Progenitor cell of endocrine pancreas (in vitro differentiated cells): ENCODE measurements around the gene RBBP4. TPM values are rescaled to one million over a fixed set of nuclear protein-coding genes. Genes with fewer than 3 reads are reported as not detected.
"Not testable (repeated sequence)": the region's sequence is repeated elsewhere in the genome, so short reads cannot be mapped to it uniquely, and the experiment has no call there.

Experiments
- DNase-seq: peaks from one replicate; pipeline ENCODE4 v3.0.0; 2021; ENCODE audit warnings: low spot score; ENCODE audit not compliant: unreplicated experiment
- H3K27ac Mint-ChIP-seq: 2 replicates; pipeline ENCODE4 v1.8.0; 2021; ENCODE audit warnings: mild to moderate bottlenecking, moderate library complexity, mixed read lengths
- H3K27me3 Mint-ChIP-seq: 2 replicates; pipeline ENCODE4 v1.8.0; 2021; ENCODE audit warnings: mixed read lengths
- H3K36me3 Mint-ChIP-seq: 2 replicates; pipeline ENCODE4 v1.8.0; 2022; ENCODE audit warnings: mixed read lengths; ENCODE audit not compliant: insufficient read depth
- H3K4me1 Mint-ChIP-seq: 2 replicates; pipeline ENCODE4 v1.8.0; 2021; ENCODE audit warnings: low read depth, mixed read lengths
- H3K4me3 Mint-ChIP-seq: 2 replicates; pipeline ENCODE4 v1.8.0; 2021; ENCODE audit warnings: low read depth, mild to moderate bottlenecking, moderate library complexity, mixed read lengths
- H3K9me3 Mint-ChIP-seq: 2 replicates; pipeline ENCODE4 v1.8.0; 2021; ENCODE audit warnings: low read depth, mixed read lengths
- CTCF ChIP-seq: fragments of 200-600 bp; sonication (generic); IDR thresholded peaks from one replicate; pipeline ENCODE4 v1.5.0; 2021; ENCODE audit warnings: antibody characterized with exemption, mild to moderate bottlenecking; ENCODE audit not compliant: unreplicated experiment
- total RNA-seq: library from RNA; stranded (reverse); gene quantifications from 2 replicates; pipeline ENCODE4 v1.2.1, GENCODE V29; 2021

The RBBP4 gene
- total RNA-seq, 1 donor from 2014 or later: 426 TPM

GRCh38 chr1:32705516-32705915, 54.5 kb downstream of the RBBP4 start:
- no peak overlapping the region for H3K27ac Mint-ChIP-seq
- no peak for TF ChIP-seq CTCF
- no peak for DNase-seq
- peaks cover 32% of the 10 kb centered on the region for H3K27me3 Mint-ChIP-seq
- H3K36me3 Mint-ChIP-seq: no peaks in the 10 kb centered on the region
- peaks cover 8% of the 10 kb centered on the region for H3K4me1 Mint-ChIP-seq
- no peaks in the 10 kb centered on the region for H3K9me3 Mint-ChIP-seq
- no peak overlapping the region for H3K4me3 Mint-ChIP-seq

GRCh38 chr1:32706491-32706890, 55.5 kb downstream of the RBBP4 start:
- DNase-seq: no peak
- Mint-ChIP-seq H3K9me3 (no peaks in the 10 kb centered on the region), H3K4me1 (peaks cover 8% of the 10 kb centered on the region), H3K4me3 (no peak overlapping the region), H3K27me3 (peaks cover 28% of the 10 kb centered on the region), H3K36me3 (no peaks in the 10 kb centered on the region), H3K27ac (no peak overlapping the region)
- no peak for TF ChIP-seq CTCF

GRCh38 chr1:32709075-32709474, 58.1 kb downstream of the RBBP4 start:
- no peak for DNase-seq
- no peaks in the 10 kb centered on the region for H3K9me3 Mint-ChIP-seq
- H3K36me3 Mint-ChIP-seq: no peaks in the 10 kb centered on the region
- peaks cover 3% of the 10 kb centered on the region for H3K4me1 Mint-ChIP-seq
- no peak overlapping the region for H3K4me3 Mint-ChIP-seq
- no peak overlapping the region for H3K27ac Mint-ChIP-seq
- H3K27me3 Mint-ChIP-seq: peaks cover 12% of the 10 kb centered on the region
- TF ChIP-seq CTCF: no peak

- H3K27me3 Mint-ChIP-seq: peaks cover 8% of the 10 kb centered on the region
- H3K4me1 Mint-ChIP-seq: peaks cover 3% of the 10 kb centered on the region
- no peak for DNase-seq
Observed at GRCh38 chr1:32709476-32709875, 58.5 kb downstream of the RBBP4 start.

GRCh38 chr1:32711221-32711620, 60.2 kb downstream of the RBBP4 start:
- H3K27me3 Mint-ChIP-seq, H3K27ac Mint-ChIP-seq, DNase-seq, H3K4me3 Mint-ChIP-seq, H3K36me3 Mint-ChIP-seq, H3K9me3 Mint-ChIP-seq, H3K4me1 Mint-ChIP-seq: not testable (repeated sequence)

More at GRCh38 chr1:32709476-32709875, 58.5 kb downstream of the RBBP4 start:
- H3K27ac Mint-ChIP-seq: no peak overlapping the region
- H3K36me3 Mint-ChIP-seq: no peaks in the 10 kb centered on the region
- no peak overlapping the region for H3K4me3 Mint-ChIP-seq
- H3K9me3 Mint-ChIP-seq: no peaks in the 10 kb centered on the region
- TF ChIP-seq CTCF: no peak

- DNase-seq: no peak
- H3K27me3 Mint-ChIP-seq: peaks cover 3% of the 10 kb centered on the region
- no peaks in the 10 kb centered on the region for H3K36me3 Mint-ChIP-seq
- no peak overlapping the region for H3K4me3 Mint-ChIP-seq
- H3K27ac Mint-ChIP-seq: peak overlapping the region; percentile 11
- TF ChIP-seq CTCF: no peak
- H3K4me1 Mint-ChIP-seq: peaks cover 15% of the 10 kb centered on the region
- no peaks in the 10 kb centered on the region for H3K9me3 Mint-ChIP-seq
Observed at GRCh38 chr1:32713081-32713480, 62.1 kb downstream of the RBBP4 start.
